Endothelial cell of umbilical vein (primary cell): Measurements from ENCODE around the gene TTF1. TPM values are rescaled to one million over a fixed set of nuclear protein-coding genes. Genes with fewer than 3 reads are reported as not detected.

Source experiments
- BruUV-seq: library from RNA; stranded (reverse); fragments of 400-500 nt; replicated peaks from 2 replicates; lab custom pipeline; 2021; lab: Mats Ljungman, UMichigan
- CTCF ChIA-PET: fragments of 300-600, 350-600 bp; sonication (Branson Sonifier 250); formaldehyde crosslinking; loops from one replicate; lab custom pipeline; 2021; ENCODE audit warnings: antibody characterized with exemption, inconsistent platforms; lab: Charles Lee
- POLR2A ChIA-PET: fragments of 300-600, 350-600 bp; sonication (Branson Sonifier 250); formaldehyde crosslinking; loops from one replicate; lab custom pipeline; 2021; ENCODE audit warnings: antibody characterized with exemption, inconsistent platforms; lab: Charles Lee
- DNase-seq: peaks from one replicate; pipeline ENCODE4 v3.0.0-alpha.2; 2011; ENCODE audit warnings: low read depth, low spot score
- FAIRE-seq: peaks from 2 replicates; lab custom pipeline; 2011; peaks lifted over from hg19 to GRCh38; lab: Jason Lieb, UNC
- H2AFZ ChIP-seq: 2 replicates; pipeline ENCODE4 v1.6.0; 2012; ENCODE audit warnings: low read depth, low read length, control low read depth, inconsistent platforms
- H3K27ac ChIP-seq: 2 replicates; pipeline ENCODE4 v1.5.1; 2011; ENCODE audit warnings: low read depth, mild to moderate bottlenecking, control low read depth, low read length, moderate library complexity; ENCODE audit not compliant: insufficient read depth
- H3K27me3 ChIP-seq, 2 experiments: 2 replicates each; pipeline versions ENCODE4 v1.6.0 to v1.6.1; 2011; ENCODE audit warnings: low read length in 2 of 2, mixed read lengths in 1 of 2; ENCODE audit not compliant: control insufficient read depth in 2 of 2, insufficient read depth in 2 of 2
- H3K36me3 ChIP-seq, 2 experiments: 2 replicates in 1 of 2; 3 replicates in 1 of 2; pipeline ENCODE4 v1.5.1; 2011; ENCODE audit warnings: low read length in 2 of 2, mild to moderate bottlenecking in 1 of 2, moderate library complexity in 1 of 2; ENCODE audit not compliant: control insufficient read depth in 2 of 2, insufficient read depth in 2 of 2; ENCODE audit errors: extremely low read depth in 1 of 2
- H3K4me1 ChIP-seq: 3 replicates; pipeline ENCODE4 v1.5.1; 2011; ENCODE audit warnings: mild to moderate bottlenecking, low read length; ENCODE audit not compliant: control insufficient read depth, insufficient read depth; ENCODE audit errors: extremely low read depth
- H3K4me2 ChIP-seq: 2 replicates; pipeline ENCODE4 v1.6.1; 2011; ENCODE audit warnings: low read length, control low read depth, mixed read lengths; ENCODE audit not compliant: insufficient read depth
- H3K4me3 ChIP-seq, 3 experiments: fragments of 200-600 bp in 1 of 3; sonication (generic), shearing (Covaris generic) in 1 of 3; replicated peaks in 1 of 3; 2 replicates each; pipeline ENCODE4 v1.5.1; 2011 to 2016; ENCODE audit warnings: control low read depth in 3 of 3, low read length in 3 of 3, mild to moderate bottlenecking in 2 of 3, inconsistent platforms in 1 of 3, low read depth in 1 of 3, moderate library complexity in 1 of 3; ENCODE audit not compliant: insufficient read depth in 1 of 3
- H3K79me2 ChIP-seq: 2 replicates; pipeline ENCODE4 v1.6.0; 2012; ENCODE audit warnings: low read length, inconsistent platforms; ENCODE audit not compliant: control insufficient read depth, insufficient read depth
- H3K9ac ChIP-seq: replicated peaks from 2 replicates; pipeline ENCODE3; 2011; ENCODE audit warnings: low read length, control low read depth; ENCODE audit not compliant: insufficient read depth; ENCODE audit errors: extremely low read depth
- H3K9me1 ChIP-seq: replicated peaks from 3 replicates; pipeline ENCODE4 v1.6.0; 2011; ENCODE audit warnings: mild to moderate bottlenecking, low read length; ENCODE audit not compliant: control insufficient read depth, insufficient read depth; ENCODE audit errors: extremely low read depth
- H3K9me3 ChIP-seq: replicated peaks from 2 replicates; pipeline ENCODE4 v1.5.1; 2012; ENCODE audit warnings: low read length, inconsistent platforms; ENCODE audit not compliant: control insufficient read depth, insufficient read depth
- H4K20me1 ChIP-seq: replicated peaks from 2 replicates; pipeline ENCODE3; 2011; ENCODE audit warnings: mild to moderate bottlenecking, low read length; ENCODE audit not compliant: control insufficient read depth, insufficient read depth; ENCODE audit errors: extremely low read depth
- FOS ChIP-seq: IDR thresholded peaks from 2 replicates; pipeline ENCODE4 v1.6.1; 2011; ENCODE audit warnings: mild to moderate bottlenecking, low read length, moderate library complexity, borderline replicate concordance; ENCODE audit not compliant: insufficient read depth
- GATA2 ChIP-seq: IDR thresholded peaks from 2 replicates; pipeline ENCODE4 v1.7.0; 2011; ENCODE audit warnings: low read depth, mild to moderate bottlenecking, moderate library complexity, mixed read lengths, low read length; ENCODE audit not compliant: insufficient read length, insufficient read depth
- JUN ChIP-seq: IDR thresholded peaks from 2 replicates; pipeline ENCODE4 v1.6.1; 2011; ENCODE audit warnings: borderline replicate concordance, low read depth; ENCODE audit not compliant: insufficient read length, insufficient read depth
- MAX ChIP-seq: IDR thresholded peaks from 2 replicates; pipeline ENCODE4 v1.6.1; 2011; ENCODE audit not compliant: insufficient read depth, insufficient read length
- POLR2A ChIP-seq: IDR thresholded peaks from 2 replicates; pipeline ENCODE4 v1.6.1; 2012; ENCODE audit warnings: low read depth, mild to moderate bottlenecking, control low read depth, low read length
- POLR2AphosphoS5 ChIP-seq: IDR thresholded peaks from 2 replicates; pipeline ENCODE4 v1.6.1; 2012; ENCODE audit warnings: low read depth, mild to moderate bottlenecking, control low read depth, low read length, moderate library complexity; ENCODE audit not compliant: insufficient read depth
- dilution Hi-C: fragments of 300-500 bp; cut with MboI; formaldehyde crosslinking; loops from one replicate; pipeline ENCODE4 v1.15.0; 2019; ENCODE audit warnings: low sequenced_read_pairs; ENCODE audit not compliant: extremely low pct_ligation_motif_present
- intact Hi-C: fragments of 100-400 bp; cut with micrococcal nuclease; formaldehyde crosslinking; loops from one replicate; pipeline ENCODE4 v1.10.0; 2022
- polyA plus RNA-seq, 4 experiments: library from polyadenylated mRNA; depleted of rRNA in 3 of 4; stranded (reverse) in 3 of 4; unstranded in 1 of 4; fragments of >200 nt; gene quantifications; 2 replicates each; pipeline versions ENCODE4 v1.2.1 to v1.2.3, GENCODE V29; 2011 to 2012; ENCODE audit warnings: missing spikeins in 1 of 4
- total RNA-seq: library from RNA; stranded (reverse); gene quantifications from 2 replicates; pipeline ENCODE4 v1.2.3, GENCODE V29; 2021

TTF1 gene
- total and polyA plus RNA-seq, 2 donors (not counting 3 experiments of a cell fraction or from before 2014, with no cell fraction given) = 4.9 to 12.0 TPM

DNA sequence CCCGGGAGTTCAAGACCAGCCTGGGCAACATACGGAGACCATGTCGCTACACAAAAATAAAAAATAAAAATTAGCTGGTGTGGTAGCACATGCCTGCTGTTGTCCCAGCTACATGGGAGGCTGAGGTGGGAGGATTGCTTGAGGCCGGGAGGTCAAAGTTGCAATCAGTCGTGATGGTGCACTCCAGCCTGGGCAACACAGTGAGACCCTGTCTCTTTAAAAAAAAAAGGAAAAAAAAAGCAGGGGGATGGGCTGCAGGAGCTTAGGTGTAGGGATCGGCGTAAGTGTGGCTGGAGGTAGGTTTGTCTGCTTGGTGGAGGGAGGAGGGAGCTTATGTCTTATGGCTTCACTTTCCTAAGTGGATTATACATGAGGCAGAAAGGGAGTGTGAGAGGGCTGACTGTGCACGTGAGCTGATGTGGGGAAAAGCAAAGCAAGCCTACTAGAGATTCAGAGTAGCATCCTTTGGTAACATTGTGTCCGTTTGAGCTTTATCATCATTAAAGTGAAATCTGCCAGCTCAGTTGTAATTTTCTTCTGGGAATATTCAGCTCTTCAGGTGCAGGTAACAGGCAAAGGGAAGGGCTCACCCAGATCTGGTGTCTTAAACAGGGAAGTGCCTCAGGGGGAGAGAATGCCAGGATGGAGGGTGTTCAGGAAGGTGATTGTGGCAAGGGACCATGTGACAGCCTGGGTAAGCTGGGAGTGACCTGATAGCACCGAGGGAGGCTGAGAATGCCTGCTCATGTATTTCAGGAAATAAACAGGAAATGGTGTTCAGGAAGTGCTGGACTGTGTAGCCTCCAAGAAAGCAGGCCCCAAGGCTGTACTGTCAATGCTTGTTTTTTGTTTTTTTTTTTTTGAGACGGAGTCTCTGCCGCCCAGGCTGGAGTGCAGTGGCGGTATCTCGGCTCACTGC lies 34.2 kb downstream of the TTF1 start:
- Histone ChIP-seq H3K79me2 (no peaks in the 10 kb centered on the region), H3K4me1 (peaks cover 27% of the 10 kb centered on the region), H4K20me1 (no peaks in the 10 kb centered on the region), H3K4me3 (peak overlapping the region in 1 of 3 experiments; percentile 1), H3K9ac (peak overlapping the region; percentile 63), H3K9me1 (no peaks in the 10 kb centered on the region), H3K27me3 (no peaks in the 10 kb centered on the region), H3K27ac (peak overlapping the region; percentile 90), H2AFZ (peak overlapping the region; percentile 60), H3K4me2 (peak overlapping the region; percentile 28), H3K9me3 (no peaks in the 10 kb centered on the region), H3K36me3 (peaks cover 0 to 11% of the 10 kb centered on the region in 2 experiments)
- peak; percentile 97 for DNase-seq
- intact Hi-C loops = loop anchor here (1.0 kb wide), 2 partner anchors 17 to 34 kb away; partner anchors contain the start of gene TTF1
- ChIA-PET CTCF (interaction anchor here (1.3 to 2.0 kb wide), 3 partner anchors 22 to 38 kb away, joined by 4 to 6 read pairs (median 5); partner anchors contain the start of gene CFAP77), POLR2A (interaction anchor here (0.5 to 2.1 kb wide), 2 partner anchors 17 to 37 kb away, joined by 8 to 16 read pairs; partner anchors contain the start of gene SETX)
- BruUV-seq = TSS peak; percentile 91
- TF ChIP-seq FOS = no peak
- no peak for TF ChIP-seq POLR2A
- TF ChIP-seq GATA2 = peak; percentile 53
- TF ChIP-seq MAX = peak; percentile 73
- peak; percentile 51 for TF ChIP-seq JUN
- TF ChIP-seq POLR2AphosphoS5 = peak; percentile 78
- FAIRE-seq = peak; percentile 97
- dilution Hi-C loops = no loop called here
